GM11168 (cell line): ENCODE results near the gene HIPK1.
"Not testable (repeated sequence)": the region's sequence is repeated elsewhere in the genome, so short reads cannot be mapped to it uniquely, and the experiment has no call there.

Experiments used
- in situ Hi-C: fragments of 300-500 bp; cut with MboI; formaldehyde crosslinking; loops from one replicate; pipeline ENCODE4 v1.12.0; 2022; ENCODE audit warnings: low sequenced_read_pairs; ENCODE audit not compliant: unreplicated experiment

HIPK1 gene

GRCh38 chr1:113940365-113941244 is 11.5 kb downstream of the HIPK1 start:
- in situ Hi-C loops = no loop called here

GRCh38 chr1:113941245-113941559 is 12.1 kb downstream of the HIPK1 start:
- in situ Hi-C loops = no loop called here

GRCh38 chr1:113942527-113942926 is 13.4 kb downstream of the HIPK1 start:
- in situ Hi-C loops = no loop called here

DNA sequence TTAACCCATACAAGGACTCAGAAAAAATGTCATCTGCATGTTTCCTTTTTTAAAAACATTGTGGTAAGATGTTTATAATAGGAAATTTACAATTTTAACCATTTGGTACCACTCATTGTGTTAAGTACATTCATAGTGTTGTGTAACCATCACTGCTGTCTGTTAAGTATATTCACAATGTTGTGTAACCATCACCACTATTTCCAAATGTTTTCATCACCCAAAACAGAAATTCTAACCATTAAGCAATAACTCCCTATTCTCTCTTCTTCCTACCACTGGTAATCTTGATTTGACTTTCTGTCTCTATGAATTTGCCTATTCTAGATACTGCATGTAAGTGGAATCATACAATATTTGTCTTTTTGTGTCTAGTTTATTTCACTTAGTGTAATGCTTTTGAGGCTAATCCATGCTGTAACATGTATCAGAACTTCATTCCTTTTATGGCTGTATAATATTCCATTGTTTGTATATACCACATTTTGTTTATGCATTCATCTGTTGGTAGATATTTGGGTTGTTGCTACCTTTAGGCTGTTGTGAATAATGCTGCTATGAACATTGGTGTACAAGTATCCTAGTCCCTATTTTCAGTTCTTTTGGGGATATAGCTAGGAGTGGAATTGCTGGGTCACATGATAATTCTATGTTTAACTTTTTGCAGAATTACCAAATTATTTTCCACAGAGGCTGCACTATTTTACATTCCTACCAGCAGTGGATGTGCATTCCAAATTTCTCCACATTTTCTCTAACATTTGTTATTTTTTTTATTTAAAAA is 14.1 kb downstream of the HIPK1 start:
- in situ Hi-C loops = no loop called here

GRCh38 chr1:113945329-113945728 is 16.2 kb downstream of the HIPK1 start:
- in situ Hi-C loops = no loop called here

DNA sequence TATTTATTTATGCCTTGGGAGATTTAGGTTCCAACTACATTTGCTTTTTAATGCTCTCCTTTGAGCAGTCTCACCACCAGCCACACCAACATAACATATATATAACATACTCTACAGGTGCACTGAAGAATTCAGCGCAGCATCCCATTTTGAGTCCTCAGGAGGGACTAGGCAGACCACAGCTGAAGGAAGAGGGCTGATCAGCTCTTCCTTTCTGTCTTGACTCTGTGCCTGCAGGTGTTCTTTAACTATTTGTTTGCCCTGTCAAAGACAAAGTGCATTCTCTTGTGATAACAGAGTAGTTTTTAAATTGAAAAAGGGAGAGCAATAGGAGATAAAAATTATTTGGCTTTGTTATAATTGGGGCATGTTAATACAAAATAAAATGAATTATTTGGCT is 17.0 kb downstream of the HIPK1 start:
- in situ Hi-C loops = no loop called here

GRCh38 chr1:113946678-113947387 is 17.7 kb downstream of the HIPK1 start:
- in situ Hi-C loops = no loop called here

DNA sequence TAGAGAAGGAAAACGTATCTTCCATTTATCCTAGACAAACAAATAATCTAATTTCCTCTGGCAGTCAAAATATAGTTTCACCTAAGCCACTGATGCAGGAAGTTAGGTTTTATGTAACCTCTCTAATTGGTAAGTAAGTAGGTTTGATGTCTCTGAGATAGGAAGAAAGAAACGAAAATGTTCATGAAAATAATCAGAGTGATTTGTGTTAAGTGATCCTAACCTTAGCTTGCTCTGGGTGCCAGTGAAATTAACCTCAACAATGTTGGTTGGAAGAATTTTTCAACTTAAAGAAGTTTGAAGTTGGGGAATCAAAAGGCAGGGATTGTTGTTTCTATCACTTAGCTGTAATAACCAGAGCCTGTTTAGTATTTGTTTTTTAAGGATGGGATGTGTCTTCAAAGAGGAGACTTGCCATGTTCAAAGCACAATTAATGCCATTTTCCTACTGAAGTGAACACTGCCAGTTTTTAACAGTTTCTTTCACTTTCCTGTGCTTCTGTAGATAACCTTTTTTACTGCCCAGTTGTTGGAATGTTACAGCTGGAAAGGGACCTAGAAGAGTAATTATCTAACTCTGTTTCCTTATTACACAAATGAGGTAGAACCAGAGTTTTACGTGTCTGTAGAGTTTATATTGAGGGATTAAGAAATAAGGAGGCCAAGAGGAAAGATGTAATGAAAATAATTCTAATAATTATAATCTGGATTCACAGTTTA is 18.4 kb downstream of the HIPK1 start:
- in situ Hi-C loops = no loop called here

DNA sequence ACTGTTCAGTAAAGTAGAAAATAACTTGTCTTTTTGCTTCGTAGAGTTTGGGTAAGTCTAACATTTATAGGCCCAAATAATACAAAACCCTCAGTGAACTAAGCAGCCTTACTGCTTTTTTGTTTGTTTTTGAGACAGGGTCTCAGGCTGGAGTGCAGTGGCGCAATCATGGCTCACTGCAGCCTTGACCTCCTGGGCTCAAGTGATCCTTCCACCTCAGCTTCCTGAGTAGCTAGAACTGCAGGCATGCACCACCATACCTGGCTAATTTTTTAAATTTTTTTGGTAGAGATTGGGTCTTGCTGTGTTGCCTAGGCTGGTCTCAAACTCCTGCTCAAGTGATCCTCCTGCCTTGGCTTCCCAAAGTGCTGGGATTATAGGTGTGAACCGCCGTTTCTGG is 19.0 kb downstream of the HIPK1 start:
- in situ Hi-C loops = not testable (repeated sequence)

- in situ Hi-C loops = no loop called here
Observed at GRCh38 chr1:113949007-113949406, 19.9 kb downstream of the HIPK1 start.

DNA sequence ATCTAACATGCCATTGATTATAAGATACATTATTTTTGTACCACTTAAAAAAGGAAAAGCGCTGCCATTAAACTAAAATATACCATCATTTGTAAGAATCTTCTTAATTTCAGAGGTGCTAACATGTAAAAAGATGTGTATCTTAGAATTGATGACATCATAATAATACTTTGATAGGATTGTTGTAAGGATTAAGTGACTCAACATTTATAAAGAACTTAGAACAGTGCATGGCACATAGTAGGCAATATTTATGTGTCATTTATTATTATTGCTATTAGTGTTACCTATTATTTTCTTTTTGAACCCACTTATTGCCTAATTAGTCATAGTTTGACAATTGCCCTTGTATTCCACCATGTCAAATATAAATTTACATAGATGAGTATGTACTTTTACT is 21.8 kb downstream of the HIPK1 start:
- in situ Hi-C loops = no loop called here

GRCh38 chr1:113951719-113952118 is 22.6 kb downstream of the HIPK1 start:
- in situ Hi-C loops = no loop called here

GRCh38 chr1:113957984-113958383 is 28.9 kb downstream of the HIPK1 start:
- in situ Hi-C loops = no loop called here

DNA sequence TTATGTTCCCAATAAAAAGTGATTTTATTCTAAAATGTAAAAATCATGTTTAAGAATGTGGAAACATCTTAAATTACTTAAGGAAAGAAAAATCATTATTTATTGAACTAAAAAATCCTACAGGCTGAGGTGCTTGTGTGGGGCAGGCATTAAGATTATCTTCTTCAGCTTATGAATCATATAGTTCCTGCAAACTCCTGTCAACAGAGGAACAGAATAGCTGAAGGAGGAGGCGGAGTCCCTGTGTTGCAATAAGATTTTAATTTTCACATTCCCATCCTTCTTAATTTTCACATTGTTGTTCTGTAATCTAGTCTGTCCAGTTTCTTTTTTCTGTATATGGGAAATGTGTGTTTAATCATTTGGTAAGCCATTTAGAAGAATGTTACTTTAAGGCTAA is 29.6 kb downstream of the HIPK1 start:
- in situ Hi-C loops = no loop called here

DNA sequence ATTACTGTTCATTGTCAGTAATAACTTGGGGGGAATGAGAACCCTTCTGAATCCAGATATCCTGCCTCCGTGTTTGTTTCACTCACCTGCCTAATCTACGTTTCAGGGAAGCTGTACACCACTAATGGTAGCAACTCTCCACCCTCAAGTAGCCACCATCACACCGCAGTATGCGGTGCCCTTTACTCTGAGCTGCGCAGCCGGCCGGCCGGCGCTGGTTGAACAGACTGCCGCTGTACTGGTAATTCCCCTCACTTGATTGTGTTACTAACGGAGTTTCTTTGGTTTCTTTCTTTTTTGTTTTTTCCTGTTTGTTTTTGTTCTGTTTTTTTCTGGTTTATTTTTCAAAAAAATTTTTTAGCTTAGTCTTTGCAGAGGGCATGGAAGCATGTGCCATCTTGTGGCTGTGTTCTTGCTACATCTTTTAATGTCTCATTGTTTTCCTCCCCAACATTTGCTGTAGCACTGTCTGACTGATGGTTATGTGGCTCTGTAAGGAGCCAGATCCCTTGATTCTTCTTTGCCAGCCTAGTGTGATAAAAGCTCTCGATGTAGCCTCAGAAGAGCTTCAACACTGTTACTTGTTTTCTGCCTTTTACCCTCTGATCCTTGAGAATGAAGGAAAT is 34.3 kb downstream of the HIPK1 start:
- in situ Hi-C loops = no loop called here

- in situ Hi-C loops = no loop called here
Observed at GRCh38 chr1:113965703-113966412, 36.7 kb downstream of the HIPK1 start.

DNA sequence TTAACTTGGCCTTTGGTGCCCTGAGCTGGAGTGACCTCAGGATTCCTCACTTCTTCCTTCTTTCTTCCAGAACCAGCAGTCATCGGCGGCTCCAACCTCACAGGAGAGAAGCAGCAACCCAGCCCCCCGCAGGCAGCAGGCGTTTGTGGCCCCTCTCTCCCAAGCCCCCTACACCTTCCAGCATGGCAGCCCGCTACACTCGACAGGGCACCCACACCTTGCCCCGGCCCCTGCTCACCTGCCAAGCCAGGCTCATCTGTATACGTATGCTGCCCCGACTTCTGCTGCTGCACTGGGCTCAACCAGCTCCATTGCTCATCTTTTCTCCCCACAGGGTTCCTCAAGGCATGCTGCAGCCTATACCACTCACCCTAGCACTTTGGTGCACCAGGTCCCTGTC is 43.8 kb downstream of the HIPK1 start:
- in situ Hi-C loops = no loop called here

- in situ Hi-C loops = loop anchor here (25.0 kb wide), 1 partner anchor 312 kb away; no protein-coding TSS in a partner anchor
Observed at GRCh38 chr1:113975211-113975895, 46.2 kb downstream of the HIPK1 start.
